HG03139 (cell line): Measurements from ENCODE around the gene BRF1.

Experiments used
- ATAC-seq: cut with Tn5 transposase; IDR thresholded peaks from one replicate; pipeline ENCODE4 v1.9.1; 2021; ENCODE audit not compliant: unreplicated experiment

BRF1 gene

DNA sequence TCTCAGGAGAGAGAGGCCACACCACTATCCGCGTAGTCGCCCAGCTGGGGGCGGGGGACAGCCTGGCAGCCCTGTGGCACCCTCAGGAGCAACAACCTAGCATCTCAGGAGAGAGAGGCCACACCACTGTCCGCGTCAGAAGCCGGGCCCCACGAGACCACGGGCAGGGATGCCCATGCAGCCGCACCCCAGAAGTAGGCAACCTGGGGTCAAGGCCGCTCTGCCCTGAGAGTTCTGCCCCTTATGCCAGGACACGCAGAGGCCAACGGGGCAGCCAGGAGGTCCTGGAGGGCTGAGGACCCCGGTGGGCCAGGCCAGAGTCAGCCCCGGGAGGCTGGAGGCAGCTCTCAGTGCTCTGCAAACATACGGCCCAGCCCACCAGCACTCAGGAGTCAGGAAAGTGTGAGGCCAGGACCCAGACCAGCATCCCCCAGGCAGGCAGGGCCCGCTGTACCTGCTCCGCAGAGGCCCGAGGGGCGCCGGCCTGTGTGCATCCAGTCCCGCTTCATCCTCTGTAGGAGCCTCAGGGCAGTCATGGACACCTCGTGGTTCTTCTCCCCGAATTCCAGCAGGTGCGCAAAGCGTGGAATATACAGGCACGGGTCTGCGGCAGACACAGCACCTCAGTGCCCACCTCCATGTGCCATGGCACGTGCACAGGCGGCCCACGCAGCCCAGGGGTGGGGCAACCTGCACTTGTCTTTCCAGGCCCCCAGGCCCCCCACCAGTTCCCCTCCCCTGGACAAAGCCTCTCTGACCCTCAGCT, 59.8 kb downstream of the BRF1 start:
- ATAC-seq: no peak

DNA sequence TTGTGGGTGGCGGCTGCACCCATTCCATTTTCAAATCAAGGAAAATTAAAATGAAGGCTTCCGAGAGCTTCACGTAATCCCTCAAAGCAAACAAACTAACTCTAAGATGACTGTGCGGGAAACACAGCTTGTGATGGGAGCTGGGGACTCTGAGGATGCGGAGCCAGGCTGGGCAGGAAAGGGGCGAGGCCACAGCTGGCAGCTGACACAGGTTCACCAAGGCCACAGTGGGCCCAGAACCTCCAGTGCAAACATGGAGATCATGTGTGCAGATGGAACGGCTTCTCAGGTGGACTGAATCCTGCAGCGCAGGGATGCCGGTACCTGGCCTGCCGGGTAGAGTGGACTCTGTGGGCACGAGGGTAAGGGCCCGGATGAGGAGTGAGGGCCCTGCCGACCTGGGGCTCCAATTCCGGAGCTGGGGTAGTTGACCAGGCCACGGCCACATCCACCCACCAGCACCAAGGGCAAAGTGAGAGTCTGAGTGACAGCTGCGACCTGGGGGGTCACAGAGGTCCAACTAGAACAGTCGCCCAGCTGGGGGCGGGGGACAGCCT, 71.6 kb downstream of the BRF1 start:
- no peak for ATAC-seq

DNA sequence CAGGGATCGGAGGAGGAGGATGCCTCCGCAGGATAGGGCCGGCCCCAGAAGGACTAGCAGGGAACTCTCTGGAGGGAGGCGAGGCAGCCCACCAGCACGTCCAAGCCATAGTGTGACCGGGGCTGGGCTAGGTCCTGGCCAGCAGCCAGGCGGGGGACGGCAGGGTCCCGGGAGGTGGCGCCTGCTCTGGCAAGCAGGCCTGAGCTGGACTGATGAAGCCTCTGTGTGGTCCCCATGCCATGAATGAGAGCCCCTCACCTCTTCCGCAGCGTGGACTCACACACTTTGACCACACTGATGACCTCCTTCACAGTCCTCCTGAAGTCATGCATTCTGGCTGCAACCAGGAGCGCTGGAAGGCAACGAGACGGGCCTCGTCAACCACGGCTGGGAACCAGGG, 72.2 kb downstream of the BRF1 start:
- ATAC-seq: no peak

DNA sequence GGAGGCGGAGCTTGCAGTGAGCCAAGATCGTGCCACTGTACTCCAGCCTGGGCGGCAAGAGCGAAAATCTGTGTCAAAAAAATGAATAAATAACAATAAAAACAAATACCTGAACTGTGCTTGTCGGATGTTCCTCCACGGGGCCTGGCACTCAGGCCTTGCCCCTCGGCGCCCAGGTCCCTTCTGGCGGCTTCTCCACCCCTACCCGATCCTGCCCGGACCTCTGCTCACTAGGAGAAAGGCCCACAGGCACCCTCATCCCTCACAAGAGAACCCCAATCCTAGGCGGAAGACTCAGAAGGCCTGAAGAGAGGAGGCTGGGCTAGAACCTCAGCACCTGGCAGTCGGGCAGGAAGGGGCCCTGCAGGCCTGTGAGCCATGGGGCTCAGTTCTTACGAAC, 73.5 kb downstream of the BRF1 start:
- no peak for ATAC-seq

DNA sequence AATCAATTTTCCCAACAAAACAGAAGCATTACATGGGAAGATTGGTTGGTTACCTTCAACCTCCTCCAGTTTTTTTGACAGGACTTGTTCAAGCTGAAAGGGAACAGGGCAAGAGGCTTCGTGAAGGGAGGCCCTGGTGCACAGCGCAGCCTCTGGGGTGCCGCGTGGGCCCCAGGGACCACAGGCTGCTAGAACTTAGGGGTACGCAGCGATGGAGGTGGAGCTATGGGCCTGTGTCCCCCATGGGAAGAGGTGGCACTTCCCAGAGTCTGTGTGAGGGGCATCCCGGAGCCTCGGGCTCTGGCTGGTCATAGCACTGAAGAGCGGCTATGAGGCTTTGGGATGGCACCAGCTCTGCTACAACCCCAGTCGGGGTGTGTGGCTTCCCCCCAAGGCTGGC, 74.6 kb downstream of the BRF1 start:
- no peak for ATAC-seq

DNA sequence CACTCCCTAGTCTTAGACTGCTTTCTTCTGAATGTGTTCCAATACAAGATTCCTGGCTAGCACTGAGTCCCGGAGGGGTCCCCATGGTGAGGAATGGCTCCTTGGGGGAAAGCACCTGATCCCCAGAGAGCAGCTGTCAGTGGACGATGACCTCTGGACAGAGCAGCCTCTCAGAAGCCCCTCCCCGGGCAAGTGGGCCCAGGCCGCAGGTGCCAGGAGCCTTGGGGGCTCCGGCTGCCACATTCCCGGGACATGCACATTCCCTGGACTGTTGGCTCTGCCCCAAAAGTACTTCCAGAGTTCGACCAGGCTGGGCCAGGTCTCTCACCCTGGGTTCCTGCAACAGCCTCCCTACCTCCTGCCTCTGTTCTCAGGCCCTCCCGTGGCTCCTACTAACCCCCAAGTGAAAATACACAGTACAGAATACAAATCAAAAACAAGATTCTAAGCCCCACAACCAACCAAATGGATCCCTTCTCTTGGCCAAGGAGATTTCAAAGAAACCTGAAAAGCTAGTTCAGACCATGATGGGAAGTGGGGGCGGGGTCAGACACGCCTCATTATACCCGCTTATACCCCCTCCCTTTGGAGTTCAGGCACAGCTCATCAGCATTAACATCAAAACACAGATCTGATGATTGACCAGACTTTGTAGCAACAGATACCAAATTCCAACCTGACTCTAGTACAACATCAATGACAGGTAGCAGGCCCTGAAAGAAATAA, 75.8 kb downstream of the BRF1 start:
- ATAC-seq: no peak

DNA sequence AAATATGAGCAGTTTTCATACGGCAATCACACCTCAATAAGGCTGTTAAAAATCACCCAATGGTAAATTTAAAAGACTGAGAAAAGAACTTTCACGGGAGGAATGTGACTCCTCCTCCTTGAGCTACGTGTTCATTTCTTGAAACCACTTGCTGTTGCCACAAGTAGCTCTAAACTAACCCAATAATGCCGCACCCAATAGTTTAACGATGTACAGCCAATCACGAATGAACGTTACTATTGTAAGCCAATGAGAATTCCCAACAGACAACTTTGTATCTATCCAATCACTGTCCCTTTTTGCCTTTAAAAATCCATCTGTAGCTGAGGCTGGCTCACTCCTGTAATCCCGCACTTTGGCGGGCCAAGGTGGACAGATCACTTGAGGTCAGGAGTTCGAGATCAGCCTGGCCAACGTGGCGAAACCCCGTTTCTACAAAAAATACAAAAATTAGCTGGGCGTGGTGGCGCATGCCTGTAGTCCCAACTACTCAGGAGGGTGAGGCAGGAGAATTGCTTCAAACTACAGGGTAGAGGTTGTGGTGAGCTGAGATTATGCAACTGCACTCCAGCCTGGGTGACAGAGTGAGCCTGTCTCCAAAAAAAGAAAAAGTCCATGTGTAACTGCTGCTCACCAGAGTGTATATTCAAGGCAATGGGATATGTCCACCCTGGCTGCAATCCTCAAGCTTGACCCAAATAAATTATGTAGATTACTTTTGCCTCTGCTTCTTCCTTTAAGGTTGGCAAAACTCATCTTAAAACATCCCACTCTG, 76.8 kb downstream of the BRF1 start:
- no peak for ATAC-seq

DNA sequence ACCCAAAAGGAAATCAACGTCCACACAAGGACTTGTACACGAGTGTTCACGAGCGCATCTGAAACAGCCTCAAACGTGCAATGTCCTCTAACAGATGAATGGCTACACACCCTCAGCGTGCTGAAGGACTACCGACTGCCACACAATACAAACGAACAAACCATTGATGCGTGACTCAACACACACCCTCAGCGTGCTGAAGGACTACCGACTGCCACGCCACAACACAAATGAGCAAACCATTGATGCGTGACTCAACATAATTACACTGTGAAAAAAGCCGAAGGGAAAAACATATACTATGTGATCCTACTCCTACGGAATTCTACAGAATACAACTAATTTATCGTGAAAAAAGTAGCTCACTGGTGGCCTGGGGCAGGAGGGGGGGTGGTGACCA, 77.5 kb downstream of the BRF1 start:
- no peak for ATAC-seq

DNA sequence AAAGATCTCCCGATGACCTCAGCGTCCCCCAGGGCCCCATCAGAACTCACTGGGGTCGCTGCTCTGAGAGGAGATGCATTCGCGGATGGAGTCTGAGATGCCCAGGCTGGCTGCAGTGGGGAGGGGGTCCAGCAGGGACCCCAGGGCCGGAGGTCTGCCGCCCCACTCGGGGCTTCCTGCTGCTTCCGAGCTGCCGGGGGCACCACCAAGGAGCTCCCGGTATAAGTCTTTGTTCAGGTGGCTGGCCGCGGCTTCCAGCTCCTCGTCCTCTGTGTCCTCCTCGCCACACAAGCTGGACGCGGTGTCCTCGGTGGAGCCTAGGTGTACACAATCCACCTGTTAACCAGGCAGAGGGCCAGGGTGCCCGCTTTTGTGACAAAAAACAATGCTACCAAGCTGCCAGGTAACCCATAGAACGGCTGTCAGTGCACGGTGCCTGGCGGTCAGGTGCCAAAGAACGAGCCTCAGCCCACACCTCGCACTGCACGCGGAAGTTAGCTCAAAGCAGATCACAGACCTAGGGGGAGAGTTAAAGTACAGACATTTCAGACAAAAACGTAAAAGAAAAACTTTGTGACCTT, 79.1 kb downstream of the BRF1 start:
- ATAC-seq: no peak

DNA sequence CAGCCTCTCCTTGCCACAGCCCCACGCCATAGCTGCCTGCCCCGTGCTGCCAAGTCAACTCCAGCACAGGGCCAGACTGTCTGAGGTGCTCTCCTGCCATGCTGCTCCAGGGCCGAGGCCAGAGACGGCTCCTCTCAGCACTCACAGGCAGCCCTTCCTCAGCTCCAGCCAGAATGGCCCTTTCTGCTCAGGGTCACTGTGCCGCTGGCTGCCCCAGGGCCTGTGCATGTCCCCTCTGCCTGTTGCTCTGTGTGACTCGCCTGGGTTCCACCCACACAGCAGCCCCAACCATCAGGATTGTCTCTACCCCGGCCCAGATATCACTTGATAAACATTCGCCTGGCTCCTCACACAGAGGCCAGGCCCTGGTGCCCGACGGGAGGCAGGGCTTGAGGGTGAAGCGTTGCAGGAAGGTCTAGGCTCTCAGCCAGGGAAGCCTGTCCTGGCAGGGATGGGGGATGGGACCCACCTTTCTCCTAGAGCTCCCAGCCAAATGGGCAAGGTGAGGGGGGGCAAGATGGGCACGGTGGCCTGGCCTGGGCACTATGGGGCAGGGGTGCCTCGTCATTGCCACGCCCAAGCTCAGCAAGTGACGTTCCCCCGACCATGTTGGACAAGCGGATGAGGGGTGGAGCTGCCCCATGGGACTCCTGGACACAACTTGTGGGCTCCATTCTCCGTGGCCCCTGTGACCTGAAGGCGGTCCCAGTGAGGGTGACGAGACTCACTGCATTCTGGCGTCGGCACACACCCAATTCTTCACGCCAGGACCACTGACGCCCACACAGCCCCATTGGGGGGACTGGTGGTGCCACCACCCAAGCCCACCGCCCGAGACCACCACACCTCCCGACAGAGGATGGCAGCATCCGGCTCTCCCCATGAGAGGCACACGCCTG, 79.9 kb downstream of the BRF1 start:
- ATAC-seq: no peak

DNA sequence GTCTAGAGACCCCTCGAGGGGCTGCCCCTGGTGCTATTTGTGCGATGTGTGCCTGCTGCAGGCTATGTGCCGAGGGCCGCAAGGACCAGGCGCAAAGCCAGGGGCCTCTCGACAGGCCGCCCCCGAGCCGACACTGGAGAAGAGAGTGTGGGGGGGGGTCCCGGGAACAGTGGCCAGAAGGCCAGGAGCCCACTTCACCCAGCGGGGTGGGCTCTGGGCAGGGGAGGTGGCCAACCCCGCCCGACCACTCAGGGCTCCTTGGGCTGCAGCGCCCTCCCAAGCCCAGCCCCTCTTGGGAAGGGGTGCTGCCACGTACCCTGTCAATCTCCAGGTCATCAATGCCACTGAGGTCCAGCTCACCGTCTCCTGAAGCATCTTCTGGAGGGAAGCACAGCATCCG, 81.0 kb downstream of the BRF1 start:
- no peak for ATAC-seq

DNA sequence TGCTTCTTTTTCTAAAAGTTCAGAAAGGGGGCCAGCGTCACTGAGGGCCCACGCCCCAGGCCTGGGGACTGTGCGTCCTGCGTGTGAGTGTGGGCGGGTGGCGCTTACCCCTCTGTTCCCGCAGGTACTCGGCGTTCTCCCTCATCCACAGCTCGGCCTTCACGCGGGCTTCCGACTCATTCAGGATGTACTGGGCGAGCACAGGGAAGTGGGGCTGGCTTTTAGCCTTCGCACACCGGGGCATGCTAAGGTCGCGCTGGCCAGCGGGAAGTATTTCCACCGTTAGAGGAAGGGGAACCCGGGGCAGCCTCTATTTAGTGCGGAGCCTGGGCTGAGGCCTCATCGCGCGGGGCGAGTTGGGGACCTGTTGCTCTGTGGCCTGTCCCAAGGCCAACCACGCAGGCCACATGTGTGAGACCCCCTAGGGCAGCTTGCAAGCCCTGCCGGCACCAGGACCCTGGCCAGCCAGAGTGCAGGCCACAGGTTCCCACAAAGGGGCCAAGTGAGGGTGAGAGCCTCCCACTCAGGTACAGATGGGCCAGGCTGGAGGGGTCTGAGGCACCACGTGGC, 81.7 kb downstream of the BRF1 start:
- ATAC-seq: no peak

DNA sequence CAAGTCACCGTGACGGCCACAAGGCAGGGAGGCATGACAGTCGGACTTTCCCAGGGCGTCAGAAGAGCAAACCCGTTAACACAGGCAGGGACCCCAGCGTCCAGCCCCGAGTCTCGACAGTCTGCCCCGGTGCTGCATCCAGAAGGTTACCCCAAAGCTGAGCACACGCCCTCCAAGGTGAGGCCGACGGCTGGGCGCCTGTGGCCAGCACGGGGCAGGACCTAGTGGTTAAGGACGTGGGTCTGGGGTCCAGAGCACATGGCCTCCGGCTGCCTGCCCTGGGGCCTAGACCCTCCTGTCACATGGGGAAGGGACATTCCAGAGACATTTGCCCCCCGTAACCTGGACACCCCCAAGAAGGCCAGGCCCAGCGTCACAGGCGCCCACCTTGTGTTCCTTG, 82.2 kb downstream of the BRF1 start:
- ATAC-seq: no peak

DNA sequence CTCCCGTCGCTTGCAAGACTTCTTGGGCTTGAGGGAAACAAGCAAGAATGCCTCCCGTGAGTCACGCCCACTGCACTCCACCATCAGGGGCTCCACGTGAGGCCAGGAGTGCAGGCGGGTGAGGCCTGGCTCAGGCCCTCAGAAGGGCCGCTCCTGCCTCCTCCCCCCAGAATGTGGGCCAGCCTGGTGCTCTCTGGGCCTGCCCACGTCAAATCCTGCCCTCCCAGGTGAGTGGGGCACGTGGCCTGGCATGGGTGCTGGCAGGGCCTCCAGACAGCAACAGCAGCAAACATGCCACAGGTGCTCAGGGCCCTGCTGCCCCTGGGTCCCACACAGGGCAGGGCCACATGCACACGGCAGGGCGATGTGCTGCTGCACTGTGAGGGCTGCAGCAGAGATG, 83.0 kb downstream of the BRF1 start:
- no peak for ATAC-seq

DNA sequence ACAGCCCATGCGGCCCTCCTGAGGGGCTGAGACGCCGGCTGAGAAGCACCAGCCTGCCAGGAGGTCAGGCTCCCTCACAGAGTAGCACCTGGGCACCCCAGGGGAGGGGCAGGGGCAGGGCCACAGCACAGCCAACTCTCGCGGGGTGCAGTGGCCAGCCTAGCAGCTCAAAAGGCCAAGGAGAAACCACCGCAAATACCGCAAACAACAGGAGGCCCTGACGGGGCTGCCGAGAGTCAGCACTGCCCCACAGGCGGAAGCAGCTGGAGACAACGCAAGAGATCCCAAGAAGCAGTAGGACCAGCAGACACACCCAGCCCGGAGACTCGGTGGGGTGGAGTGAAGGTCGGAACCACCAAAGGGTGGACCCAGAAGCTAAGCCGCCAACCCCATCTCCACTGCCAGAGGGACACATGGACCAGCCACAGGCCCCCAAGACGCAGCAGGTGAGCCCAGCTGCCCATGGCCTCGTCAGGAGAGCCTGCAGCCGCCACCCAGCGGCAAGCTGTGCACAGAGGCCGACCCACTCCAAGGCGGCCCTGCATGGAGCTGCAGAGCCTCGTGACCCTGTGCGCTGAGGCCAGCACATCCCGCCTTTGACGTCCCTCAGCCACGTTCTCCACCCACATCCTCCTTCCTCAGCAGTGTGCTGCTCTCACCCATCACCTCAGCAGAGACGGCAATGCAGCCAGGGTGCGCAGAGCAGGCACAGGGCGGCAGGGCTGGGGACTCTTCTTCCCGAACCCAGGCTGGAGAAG, 84.1 kb downstream of the BRF1 start:
- no peak for ATAC-seq

DNA sequence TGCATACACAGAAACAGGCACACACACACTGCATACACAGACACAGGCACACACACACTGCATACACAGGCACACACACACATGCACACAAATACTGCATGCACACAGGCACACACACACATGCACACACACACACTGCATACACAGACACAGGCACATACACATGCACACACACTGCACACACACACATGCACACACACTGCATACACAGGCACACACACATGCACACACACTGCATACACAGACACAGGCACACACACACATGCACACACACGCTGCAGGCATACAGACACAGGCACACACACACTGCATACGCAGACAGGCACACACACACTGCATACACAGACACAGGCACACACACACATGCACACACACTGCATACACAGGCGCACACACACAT, 85.2 kb downstream of the BRF1 start:
- no peak for ATAC-seq

DNA sequence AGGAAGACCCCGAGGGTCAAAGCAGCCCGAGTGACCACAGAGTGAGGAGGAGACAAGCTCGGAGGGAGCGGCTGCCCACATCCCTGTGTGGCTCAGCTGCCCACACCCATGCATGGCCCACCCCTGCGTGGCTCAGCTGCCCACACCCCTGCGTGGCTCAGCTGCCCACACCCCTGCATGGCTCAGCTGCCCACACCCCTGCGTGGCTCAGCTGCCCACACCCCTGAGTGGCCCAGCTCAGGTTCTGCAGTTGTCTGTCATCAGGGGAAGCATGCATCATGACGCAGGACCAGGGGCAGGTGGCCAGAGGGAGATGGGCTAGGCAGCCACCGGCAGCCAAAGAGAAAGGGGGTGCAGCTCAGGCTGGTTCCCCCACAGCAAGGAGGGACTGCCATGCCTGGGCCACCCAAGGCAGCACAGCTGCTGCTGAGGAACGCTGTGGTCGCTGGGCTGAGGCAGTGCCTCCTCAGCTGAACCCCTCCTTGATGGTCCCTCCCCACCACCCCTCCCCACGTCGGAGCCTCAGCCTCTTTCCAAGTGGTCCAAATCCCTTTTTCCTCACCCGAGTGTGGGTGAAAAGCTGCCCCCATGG, 86.4 kb downstream of the BRF1 start:
- no peak for ATAC-seq

DNA sequence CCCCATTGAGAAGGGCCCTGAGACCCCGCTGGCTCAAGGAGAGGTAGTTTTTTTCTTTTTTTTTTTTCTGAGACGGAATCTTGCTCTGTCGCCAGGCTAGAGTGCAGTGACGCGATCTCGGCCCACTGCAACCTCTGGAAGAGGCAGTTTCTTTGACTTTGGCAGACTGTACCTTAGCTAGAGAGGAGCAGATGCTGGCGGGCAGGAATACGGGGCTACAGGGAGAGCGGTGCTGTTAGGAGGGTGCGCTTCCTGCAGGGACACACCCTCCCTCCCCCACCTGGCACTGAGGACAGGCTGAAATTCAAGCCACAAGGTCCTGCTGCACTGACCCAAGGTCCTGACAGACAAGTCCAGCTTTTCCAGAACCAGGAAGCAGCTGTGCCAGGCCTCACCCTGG, 87.4 kb downstream of the BRF1 start:
- ATAC-seq: no peak
